Left ventricle myocardium superior (tissue), 1 donor: Measurements from ENCODE around the gene TTBK2. TPM values are rescaled to one million over a fixed set of nuclear protein-coding genes. Genes with fewer than 3 reads are reported as not detected.

Source experiments
- ATAC-seq: fragments of 200-7000 bp; cut with Tn5 transposase; one replicate; pipeline ENCODE4 v1.9.1; 2020; ENCODE audit warnings: mild to moderate bottlenecking, moderate library complexity
- DNase-seq: peaks from one replicate; pipeline ENCODE4 v3.0.0-alpha.2; 2020
- intact Hi-C: fragments of 100-400 bp; cut with micrococcal nuclease; formaldehyde crosslinking; loops from one replicate; pipeline ENCODE4 v1.11.0; 2022
- total RNA-seq: library from RNA; stranded (reverse); fragmentation: NEBNext Ultra II Directional; extraction: Animal tissue kit (Norgen Biotek cat#: 25700); gene quantifications from one replicate; pipeline ENCODE4 v1.2.1, GENCODE V29; 2021
- donor health status: DM: no; HTN: yes; CAD: no; lungs with severe emphysema.

The TTBK2 gene
- total RNA-seq, 1 donor from 2014 or later: 20.9 TPM

- DNase-seq: no peak
- intact Hi-C loops: no loop called here
Observed at GRCh38 chr15:42716626-42717025, 204.0 kb downstream of the TTBK2 start.

GRCh38 chr15:42716125-42716524 lies 204.5 kb downstream of the TTBK2 start:
- ATAC-seq (no peak), DNase-seq (no peak)
- intact Hi-C loops: no loop called here

More at GRCh38 chr15:42716626-42717025, 204.0 kb downstream of the TTBK2 start:
- ATAC-seq: no peak

GRCh38 chr15:42712584-42712983 lies 208.0 kb downstream of the TTBK2 start:
- DNase-seq (no peak), ATAC-seq (no peak)
- intact Hi-C loops: no loop called here

GRCh38 chr15:42711746-42712145 lies 208.8 kb downstream of the TTBK2 start:
- intact Hi-C loops: no loop called here
- DNase-seq (no peak), ATAC-seq (no peak)

- intact Hi-C loops: no loop called here
- ATAC-seq (peak; percentile 85), DNase-seq (no peak)
Observed at GRCh38 chr15:42710662-42711061, 209.9 kb downstream of the TTBK2 start.

- DNase-seq: no peak
- no peak for ATAC-seq
- intact Hi-C loops: no loop called here
Observed at GRCh38 chr15:42707873-42708544, 212.6 kb downstream of the TTBK2 start.

- intact Hi-C loops: no loop called here
- ATAC-seq: no peak
- no peak for DNase-seq
Observed at GRCh38 chr15:42707068-42707467, 213.5 kb downstream of the TTBK2 start.

GRCh38 chr15:42705336-42705735 lies 215.2 kb downstream of the TTBK2 start:
- intact Hi-C loops: no loop called here

GRCh38 chr15:42704492-42704926 lies 216.1 kb downstream of the TTBK2 start:
- DNase-seq: peak; percentile 47
- intact Hi-C loops: loop anchor here (5.0 kb wide), 1 partner anchor 223 kb away; no protein-coding TSS in a partner anchor
- ATAC-seq: peak; percentile 96

More at GRCh38 chr15:42705336-42705735, 215.2 kb downstream of the TTBK2 start:
- ATAC-seq: no peak
- DNase-seq: no peak

GRCh38 chr15:42696626-42697025 lies 224.0 kb downstream of the TTBK2 start:
- intact Hi-C loops: no loop called here
- ATAC-seq: no peak
- DNase-seq: no peak

- no peak for DNase-seq
- peak; percentile 55 for ATAC-seq
- intact Hi-C loops: no loop called here
Observed at GRCh38 chr15:42695527-42696071, 225.0 kb downstream of the TTBK2 start.

- no peak for DNase-seq
- intact Hi-C loops: no loop called here
- ATAC-seq: no peak
Observed at GRCh38 chr15:42694398-42694797, 226.2 kb downstream of the TTBK2 start.

- ATAC-seq (no peak), DNase-seq (no peak)
- intact Hi-C loops: no loop called here
Observed at GRCh38 chr15:42693942-42694341, 226.6 kb downstream of the TTBK2 start.

GRCh38 chr15:42693496-42693895 lies 227.1 kb downstream of the TTBK2 start:
- intact Hi-C loops: no loop called here
- DNase-seq (no peak), ATAC-seq (no peak)

GRCh38 chr15:42692997-42693396 lies 227.6 kb downstream of the TTBK2 start:
- intact Hi-C loops: no loop called here
- no peak for ATAC-seq
- no peak for DNase-seq

- DNase-seq: no peak
- intact Hi-C loops: no loop called here
- ATAC-seq: no peak
Observed at GRCh38 chr15:42692536-42692935, 228.0 kb downstream of the TTBK2 start.

- no peak for ATAC-seq
- intact Hi-C loops: no loop called here
Observed at GRCh38 chr15:42691770-42692169, 228.8 kb downstream of the TTBK2 start.

GRCh38 chr15:42691308-42691707 lies 229.3 kb downstream of the TTBK2 start:
- no peak for ATAC-seq
- DNase-seq: no peak
- intact Hi-C loops: no loop called here

More at GRCh38 chr15:42691770-42692169, 228.8 kb downstream of the TTBK2 start:
- no peak for DNase-seq
